ENCODE data around the gene GOLGA6L7. TPM values are rescaled to one million over a fixed set of nuclear protein-coding genes. Genes with fewer than 3 reads are reported as not detected.
"Not testable (repeated sequence)": the region's sequence is repeated elsewhere in the genome, so short reads cannot be mapped to it uniquely, and the experiment has no call there.

GOLGA6L7 gene
- total RNA-seq, 1 donor from 2014 or later: not detected

DNA sequence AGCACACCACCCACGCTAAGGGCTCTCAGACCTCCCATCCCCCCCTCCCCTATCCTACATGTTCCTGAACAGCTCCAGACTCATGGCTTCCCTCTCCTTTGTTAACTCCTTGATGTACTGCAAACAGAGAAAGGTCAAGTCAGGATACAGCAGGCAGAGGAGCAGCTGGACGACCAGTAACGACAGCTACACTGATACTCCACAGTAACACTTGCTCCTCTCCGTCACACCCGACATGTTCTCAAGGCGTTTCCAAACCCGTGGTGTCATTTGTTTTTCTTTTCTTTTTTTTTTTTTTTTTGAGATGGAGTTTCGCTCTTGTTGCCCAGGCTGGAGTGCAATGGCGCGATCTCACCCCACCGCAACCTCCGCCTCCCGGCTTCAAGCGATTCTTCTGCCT, 4.3 kb downstream of the GOLGA6L7 start:
- intact Hi-C loops (cut with micrococcal nuclease): not testable (repeated sequence)

DNA sequence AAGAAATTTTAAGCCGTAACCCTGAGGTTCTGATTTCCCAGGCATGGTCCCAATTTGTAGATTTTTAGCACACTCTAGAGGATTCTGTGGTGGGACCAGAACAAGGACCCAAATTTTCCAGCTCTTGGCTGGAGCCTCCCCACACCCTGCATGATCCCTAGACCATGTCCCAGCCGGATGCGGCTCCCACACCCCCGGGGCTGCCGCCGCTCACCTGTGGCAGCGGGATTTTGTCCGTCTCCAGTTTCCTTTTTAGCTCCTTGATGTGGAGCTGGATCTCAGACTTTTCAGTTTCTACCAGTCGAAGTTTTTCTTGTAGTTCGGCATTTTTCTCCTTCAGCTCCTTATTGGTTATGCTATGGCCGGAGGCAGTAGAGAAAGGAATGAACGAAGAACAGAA, 4.9 kb downstream of the GOLGA6L7 start:
- intact Hi-C loops (cut with micrococcal nuclease): not testable (repeated sequence)

DNA sequence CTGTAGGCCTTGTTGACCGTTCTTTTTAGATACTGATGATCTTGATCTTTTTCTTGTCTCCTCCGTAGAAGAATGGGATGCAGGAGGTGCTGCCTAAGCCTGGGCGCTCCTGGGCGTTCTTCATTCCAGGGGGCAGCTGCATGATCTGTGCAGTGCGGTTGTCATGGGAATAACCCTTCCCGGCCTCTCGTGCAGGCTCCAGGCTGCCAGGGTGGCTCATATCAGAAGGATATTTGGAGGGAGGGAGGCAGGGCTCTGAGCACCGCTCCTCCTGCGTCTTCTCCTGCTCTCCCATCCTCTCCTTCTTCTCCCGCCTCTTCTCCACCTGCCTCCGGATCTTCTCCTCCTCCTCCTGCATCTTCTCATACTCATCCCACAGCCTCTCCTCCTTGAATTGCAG, 6.2 kb downstream of the GOLGA6L7 start:
- intact Hi-C loops (cut with micrococcal nuclease): not testable (repeated sequence)

- intact Hi-C loops (cut with micrococcal nuclease): not testable (repeated sequence)
These were observed 8.2 kb downstream of the GOLGA6L7 start for GRCh38 chr15:28840285-28840684.

GRCh38 chr15:28834957-28835585, 13.4 kb downstream of the GOLGA6L7 start:
- intact Hi-C loops (cut with micrococcal nuclease): not testable (repeated sequence)

GRCh38 chr15:28831897-28832587, 16.4 kb downstream of the GOLGA6L7 start:
- intact Hi-C loops (cut with micrococcal nuclease): not testable (repeated sequence)

GRCh38 chr15:28821420-28821819, 27.0 kb downstream of the GOLGA6L7 start:
- intact Hi-C loops (cut with micrococcal nuclease): not testable (repeated sequence)

DNA sequence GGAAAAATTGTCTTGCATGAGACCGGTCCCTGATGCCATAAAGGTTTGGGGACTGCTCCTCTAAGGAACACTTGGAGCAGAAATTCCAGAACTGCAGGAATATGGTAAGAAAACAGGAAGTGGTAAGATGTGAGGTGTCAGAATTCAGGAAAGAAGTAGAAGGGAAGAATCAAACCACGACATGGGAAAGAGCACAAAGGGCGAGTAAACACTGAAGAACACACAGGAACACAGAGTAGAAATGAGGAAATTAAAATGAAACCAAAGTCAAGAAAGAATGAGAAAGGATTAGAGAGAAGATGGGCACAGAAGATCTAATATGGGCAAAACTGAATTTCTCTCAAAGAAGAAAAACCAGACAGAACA, 28.5 kb downstream of the GOLGA6L7 start:
- intact Hi-C loops (cut with micrococcal nuclease): not testable (repeated sequence)

DNA sequence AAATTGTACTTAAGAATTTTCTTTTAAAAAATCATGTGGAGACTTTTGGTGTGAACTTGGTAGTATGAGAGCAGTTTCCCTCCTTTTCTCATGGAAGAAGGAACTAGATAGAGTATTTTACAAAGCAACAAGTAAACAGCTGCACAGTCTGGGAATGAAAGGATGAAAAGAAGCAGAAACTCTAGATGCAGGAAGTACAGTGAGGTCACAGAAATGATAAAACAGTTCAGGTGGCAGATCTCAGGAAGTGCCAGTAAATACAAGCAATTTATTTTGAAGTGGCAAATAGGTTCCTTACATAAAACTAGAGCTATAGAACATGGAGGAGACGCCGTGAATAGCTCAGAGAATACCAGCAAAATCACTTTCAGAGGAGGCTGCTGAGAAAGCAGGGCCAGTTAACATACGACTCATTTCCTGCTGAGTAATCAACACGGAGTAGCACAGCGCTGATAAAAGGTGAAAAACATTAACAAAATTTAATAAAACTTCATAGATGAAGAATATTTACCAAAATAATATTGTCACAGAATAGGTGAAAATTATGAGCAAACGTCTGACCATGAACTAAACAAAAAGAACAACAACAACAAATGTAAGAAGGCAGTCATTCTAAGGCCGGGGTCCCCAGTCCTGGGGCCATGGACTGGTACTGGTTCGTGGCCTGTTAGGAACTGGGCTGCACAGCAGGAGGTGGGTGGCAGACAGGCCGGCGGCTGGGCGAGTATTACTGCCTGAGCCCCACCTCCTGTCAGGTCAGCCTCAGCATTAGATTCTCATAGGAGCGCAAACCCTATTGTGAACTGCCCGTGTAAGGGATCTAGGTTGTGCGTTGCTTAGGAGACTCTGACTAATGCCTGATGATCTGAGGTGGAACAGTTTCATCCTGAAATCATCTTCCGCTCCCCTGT, 29.2 kb downstream of the GOLGA6L7 start:
- intact Hi-C loops (cut with micrococcal nuclease): not testable (repeated sequence)

GRCh38 chr15:28818168-28818567, 30.3 kb downstream of the GOLGA6L7 start:
- intact Hi-C loops (cut with micrococcal nuclease): not testable (repeated sequence)

DNA sequence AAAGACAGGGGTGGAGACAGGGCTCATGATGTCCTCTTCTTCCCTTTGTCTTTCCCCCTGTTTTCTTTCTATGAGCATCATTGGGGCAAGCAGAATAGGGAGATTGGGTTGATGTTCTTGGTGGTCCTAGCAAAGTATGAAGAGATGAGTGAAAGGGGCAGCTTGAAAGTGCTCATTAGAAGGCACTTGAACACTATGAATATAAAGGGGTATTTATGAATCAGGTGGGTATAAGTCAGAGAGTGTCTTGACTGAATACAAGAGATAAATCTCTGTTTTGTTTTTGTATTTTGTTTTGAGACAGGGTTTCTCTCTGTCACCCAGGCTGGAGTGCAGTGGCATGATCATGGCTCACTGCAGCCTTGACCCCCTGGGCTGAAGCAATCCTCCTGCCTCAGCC, 34.4 kb downstream of the GOLGA6L7 start:
- intact Hi-C loops (cut with micrococcal nuclease): not testable (repeated sequence)

DNA sequence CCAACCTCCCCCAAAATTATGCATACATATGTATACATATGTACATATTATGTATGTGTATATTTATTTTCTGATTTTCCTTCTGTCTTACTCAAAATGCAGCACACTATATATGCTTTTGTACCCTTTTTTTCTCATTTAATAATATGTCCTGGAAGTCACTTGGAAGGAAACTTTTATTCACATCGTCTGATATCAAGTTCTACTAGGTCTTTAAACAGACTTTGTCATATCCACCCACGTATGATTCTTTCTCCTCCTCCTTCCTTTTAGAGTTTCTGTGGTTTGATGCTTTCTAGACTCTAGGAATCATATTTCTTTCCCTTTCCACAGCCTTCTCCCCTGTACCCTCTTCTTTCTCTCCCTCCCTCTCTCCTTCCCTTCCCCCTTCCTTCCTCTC, 35.1 kb downstream of the GOLGA6L7 start:
- intact Hi-C loops (cut with micrococcal nuclease): not testable (repeated sequence)

DNA sequence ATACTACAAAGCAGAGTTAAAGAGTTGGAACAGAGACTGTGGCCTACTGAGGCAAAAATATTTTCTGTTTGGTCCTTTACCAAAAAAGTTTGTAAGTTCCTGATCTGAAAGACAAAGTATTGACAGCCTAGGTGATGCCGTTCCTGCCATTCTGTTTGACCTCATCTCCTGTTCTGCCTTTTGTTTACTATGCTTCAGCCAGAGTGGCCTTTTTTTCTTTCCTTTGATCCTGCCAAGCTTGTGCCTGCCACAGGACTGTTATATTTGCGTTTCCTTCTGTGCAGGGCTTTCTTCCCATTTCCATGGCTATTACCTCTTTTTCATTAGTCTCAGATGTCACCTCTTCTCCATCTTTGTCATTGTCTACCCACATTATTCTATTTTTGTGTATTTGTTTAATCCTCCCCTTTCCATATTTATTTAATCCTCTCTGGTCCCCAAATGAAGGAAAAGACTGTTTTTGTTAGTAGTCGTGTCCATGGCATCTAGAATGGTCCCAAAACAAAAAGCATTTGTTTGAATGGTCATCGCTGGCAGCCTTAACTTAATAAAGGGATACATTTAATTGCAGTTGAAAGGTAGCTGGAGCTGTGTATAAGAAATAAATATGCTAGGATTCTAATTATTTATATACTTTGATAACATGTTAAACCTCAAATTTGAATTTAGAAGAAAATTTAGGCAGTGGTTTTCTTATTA, 36.4 kb downstream of the GOLGA6L7 start:
- intact Hi-C loops (cut with micrococcal nuclease): not testable (repeated sequence)

GRCh38 chr15:28810444-28810843, 38.0 kb downstream of the GOLGA6L7 start:
- intact Hi-C loops (cut with micrococcal nuclease): not testable (repeated sequence)

DNA sequence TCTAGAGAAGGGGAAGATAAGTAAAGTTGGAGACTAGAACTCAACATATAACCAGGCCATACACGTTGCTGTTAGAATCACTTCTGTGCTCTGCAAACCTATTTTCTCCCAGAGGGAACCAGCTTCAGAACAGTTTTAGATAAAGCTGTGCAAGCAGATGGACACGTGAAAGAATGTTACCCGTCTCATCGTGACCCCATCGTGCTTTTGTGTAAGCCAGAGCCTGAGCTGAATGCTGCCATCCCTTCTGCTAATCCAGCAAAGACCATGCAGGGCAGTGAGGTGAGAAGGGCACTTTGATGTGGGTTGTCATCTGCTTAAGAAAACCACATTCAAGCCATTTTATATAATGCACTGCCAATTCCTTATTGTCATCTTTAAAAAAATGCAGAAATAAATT, 40.3 kb downstream of the GOLGA6L7 start:
- intact Hi-C loops (cut with micrococcal nuclease): not testable (repeated sequence)

DNA sequence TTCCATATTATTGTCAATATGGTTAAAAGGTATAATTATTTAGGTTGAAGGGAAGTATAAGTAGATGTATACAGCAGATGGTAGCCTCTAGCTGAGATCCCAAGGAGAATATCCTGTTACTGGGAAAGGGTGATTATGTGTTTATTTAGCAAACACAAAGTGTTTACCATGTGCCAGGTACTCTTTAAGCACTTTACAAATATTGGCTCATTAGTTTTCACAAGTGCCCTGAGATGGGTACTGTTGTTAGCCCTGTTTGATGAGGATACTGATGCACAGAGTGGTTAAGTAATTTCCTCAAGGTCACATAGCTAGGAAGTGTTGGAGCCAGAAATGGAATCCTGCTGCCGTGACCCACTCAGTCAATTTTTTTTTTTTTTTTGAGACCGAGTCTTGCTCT, 48.1 kb downstream of the GOLGA6L7 start:
- intact Hi-C loops (cut with micrococcal nuclease): not testable (repeated sequence)

DNA sequence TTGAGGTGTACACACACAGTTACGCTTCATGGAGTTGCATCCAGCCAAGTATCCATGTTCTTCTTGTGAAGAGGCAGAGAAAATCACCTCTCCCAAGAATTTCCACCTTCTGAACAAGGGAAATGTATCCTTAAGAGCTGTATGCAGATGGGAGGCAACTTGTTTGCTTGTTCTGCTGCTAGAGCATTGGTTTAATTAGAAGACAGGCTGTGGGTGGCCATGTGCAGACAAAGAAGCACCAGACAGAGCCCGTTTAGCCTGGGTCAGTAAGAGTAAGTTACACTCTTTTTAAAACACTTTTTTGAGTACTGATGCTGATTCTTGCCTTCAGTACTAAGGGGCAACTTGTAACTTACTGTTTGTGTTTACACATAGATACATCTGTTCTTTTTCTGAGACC, 50.2 kb downstream of the GOLGA6L7 start:
- intact Hi-C loops (cut with micrococcal nuclease): not testable (repeated sequence)

GRCh38 chr15:28794231-28794630, 54.2 kb downstream of the GOLGA6L7 start:
- intact Hi-C loops (cut with micrococcal nuclease): not testable (repeated sequence)

Measured in T-helper 1 cell treated with Interleukin-12 subunit alpha and Interleukin-12 subunit beta and Interleukin-4 antibody, amounts not matched to agents 30 ng/mL and 1 ng/mL, for 36 hours (primary cell).